ENCODE data around the gene SNAPC2.

SNAPC2 gene

DNA sequence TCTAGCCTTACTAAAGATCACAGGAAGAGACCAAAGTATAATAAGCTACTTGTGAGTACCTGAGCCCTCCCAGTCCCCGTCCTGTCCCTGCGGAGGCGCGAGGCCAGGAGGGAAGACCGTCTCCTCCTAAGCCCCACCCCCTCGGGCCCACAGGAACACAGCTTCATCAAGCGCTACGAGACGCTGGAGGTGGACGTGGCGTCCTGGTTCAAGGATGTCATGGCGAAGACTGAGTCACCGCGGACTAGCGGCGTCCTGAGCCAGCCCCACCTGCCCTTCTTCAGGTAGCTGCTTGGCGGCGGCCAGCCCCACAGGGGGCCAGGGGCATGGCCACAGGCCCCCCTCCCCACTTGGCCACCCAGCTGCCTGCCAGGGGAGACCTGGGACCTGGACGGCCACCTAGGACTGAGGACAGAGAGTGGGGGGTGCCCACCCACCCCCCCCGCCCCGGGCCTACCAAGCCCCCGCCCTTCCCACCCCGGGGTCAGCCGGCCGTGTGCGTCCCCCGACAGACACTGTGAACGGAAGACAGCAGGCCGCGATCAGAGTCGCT is 7.9 kb upstream of the SNAPC2 start:
- H3K36me3 ChIP-seq (ENCODE audit: insufficient read depth): no peaks in the 10 kb centered on the region
- H2AFZ ChIP-seq (ENCODE audit: low read depth): no peak overlapping the region

GRCh38 chr19:7912697-7913564 is 7.2 kb upstream of the SNAPC2 start:
- TF ChIP-seq, protein P1, sequence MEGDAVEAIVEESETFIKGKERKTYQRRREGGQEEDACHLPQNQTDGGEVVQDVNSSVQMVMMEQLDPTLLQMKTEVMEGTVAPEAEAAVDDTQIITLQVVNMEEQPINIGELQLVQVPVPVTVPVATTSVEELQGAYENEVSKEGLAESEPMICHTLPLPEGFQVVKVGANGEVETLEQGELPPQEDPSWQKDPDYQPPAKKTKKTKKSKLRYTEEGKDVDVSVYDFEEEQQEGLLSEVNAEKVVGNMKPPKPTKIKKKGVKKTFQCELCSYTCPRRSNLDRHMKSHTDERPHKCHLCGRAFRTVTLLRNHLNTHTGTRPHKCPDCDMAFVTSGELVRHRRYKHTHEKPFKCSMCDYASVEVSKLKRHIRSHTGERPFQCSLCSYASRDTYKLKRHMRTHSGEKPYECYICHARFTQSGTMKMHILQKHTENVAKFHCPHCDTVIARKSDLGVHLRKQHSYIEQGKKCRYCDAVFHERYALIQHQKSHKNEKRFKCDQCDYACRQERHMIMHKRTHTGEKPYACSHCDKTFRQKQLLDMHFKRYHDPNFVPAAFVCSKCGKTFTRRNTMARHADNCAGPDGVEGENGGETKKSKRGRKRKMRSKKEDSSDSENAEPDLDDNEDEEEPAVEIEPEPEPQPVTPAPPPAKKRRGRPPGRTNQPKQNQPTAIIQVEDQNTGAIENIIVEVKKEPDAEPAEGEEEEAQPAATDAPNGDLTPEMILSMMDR (conservative IDR thresholded peaks at IDR 0.05; ENCODE audit: low read depth, low read length): no peak
- no peaks in the 10 kb centered on the region for H3K4me1 ChIP-seq (ENCODE audit: low read depth, poor library complexity, severe bottlenecking)
- no peak overlapping the region for H2AFZ ChIP-seq (ENCODE audit: low read depth)
- no peaks in the 10 kb centered on the region for H3K79me2 ChIP-seq (ENCODE audit: insufficient read depth, low read depth)
- H3K27me3 ChIP-seq (ENCODE audit: insufficient read depth, low read depth): peaks cover 19% of the 10 kb centered on the region
- no peak overlapping the region for H3K4me2 ChIP-seq
- no peaks in the 10 kb centered on the region for H4K20me1 ChIP-seq (ENCODE audit: insufficient read depth)
- no peak overlapping the region for H3K27ac ChIP-seq
- H3K36me3 ChIP-seq (ENCODE audit: insufficient read depth): no peaks in the 10 kb centered on the region
- H3K4me3 ChIP-seq (IDR thresholded peaks at IDR 0.05; ENCODE audit: insufficient read depth, low read depth, low read length): no peak overlapping the region
- H3K9ac ChIP-seq: no peak overlapping the region

More for the DNA sequence above, 7.9 kb upstream of the SNAPC2 start:
- Histone ChIP-seq H3K4me1 (ENCODE audit: low read depth, poor library complexity, severe bottlenecking) (no peaks in the 10 kb centered on the region), H3K4me3 (IDR thresholded peaks at IDR 0.05; ENCODE audit: insufficient read depth, low read depth, low read length) (no peak overlapping the region), H3K4me2 (no peak overlapping the region), H3K9ac (no peak overlapping the region), H4K20me1 (ENCODE audit: insufficient read depth) (no peaks in the 10 kb centered on the region), H3K27ac (no peak overlapping the region), H3K27me3 (ENCODE audit: insufficient read depth, low read depth) (peaks cover 14% of the 10 kb centered on the region), H3K79me2 (ENCODE audit: insufficient read depth, low read depth) (no peaks in the 10 kb centered on the region; the same call in 1 of the 2 replicates)
- TF ChIP-seq, protein P1 (conservative IDR thresholded peaks at IDR 0.05; ENCODE audit: low read depth, low read length): no peak

- no peak overlapping the region for H3K27ac ChIP-seq
- H4K20me1 ChIP-seq (ENCODE audit: insufficient read depth): no peaks in the 10 kb centered on the region
- peaks cover 27% of the 10 kb centered on the region for H3K27me3 ChIP-seq (ENCODE audit: insufficient read depth, low read depth)
- H2AFZ ChIP-seq (ENCODE audit: low read depth): no peak overlapping the region
- H3K9ac ChIP-seq: no peak overlapping the region
- TF ChIP-seq, protein P1 (conservative IDR thresholded peaks at IDR 0.05; ENCODE audit: low read depth, low read length): no peak
- H3K4me1 ChIP-seq (ENCODE audit: low read depth, poor library complexity, severe bottlenecking): no peaks in the 10 kb centered on the region
- no peak overlapping the region for H3K4me3 ChIP-seq (IDR thresholded peaks at IDR 0.05; ENCODE audit: insufficient read depth, low read depth, low read length)
- no peak overlapping the region for H3K4me2 ChIP-seq
- no peaks in the 10 kb centered on the region for H3K79me2 ChIP-seq (ENCODE audit: insufficient read depth, low read depth)
- H3K36me3 ChIP-seq (ENCODE audit: insufficient read depth): no peaks in the 10 kb centered on the region
Measured at GRCh38 chr19:7913652-7914051, 6.5 kb upstream of the SNAPC2 start.

DNA sequence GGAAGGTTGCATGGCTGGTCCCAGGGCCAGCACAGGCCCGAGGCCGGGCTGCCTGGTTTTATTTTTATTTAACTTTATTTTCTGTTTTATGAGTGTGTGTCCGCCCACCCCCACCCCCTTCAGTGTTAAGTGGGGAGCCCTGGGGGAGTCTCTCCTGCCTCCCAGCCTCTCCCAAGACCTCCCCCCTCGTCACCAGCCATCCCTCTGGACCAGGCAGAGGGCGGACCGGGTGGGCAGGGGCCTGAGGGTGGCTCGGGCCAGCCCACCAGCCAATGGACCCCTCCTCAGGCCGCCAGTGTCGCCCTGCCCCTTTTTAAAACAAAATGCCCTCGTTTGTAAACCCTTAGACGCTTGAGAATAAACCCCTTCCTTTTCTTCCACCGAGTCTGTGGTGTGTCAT is 6.0 kb upstream of the SNAPC2 start:
- no peak overlapping the region for H3K27ac ChIP-seq

More for the DNA sequence above, 6.0 kb upstream of the SNAPC2 start:
- H3K4me3 ChIP-seq (IDR thresholded peaks at IDR 0.05; ENCODE audit: insufficient read depth, low read depth, low read length): no peak overlapping the region
- H3K36me3 ChIP-seq (ENCODE audit: insufficient read depth): no peaks in the 10 kb centered on the region
- no peaks in the 10 kb centered on the region for H4K20me1 ChIP-seq (ENCODE audit: insufficient read depth)
- TF ChIP-seq, protein P1 (conservative IDR thresholded peaks at IDR 0.05; ENCODE audit: low read depth, low read length): no peak
- H3K79me2 ChIP-seq (ENCODE audit: insufficient read depth, low read depth): no peaks in the 10 kb centered on the region
- H3K9ac ChIP-seq: no peak overlapping the region
- H3K27me3 ChIP-seq (ENCODE audit: insufficient read depth, low read depth): peaks cover 27% of the 10 kb centered on the region
- peaks cover 3% of the 10 kb centered on the region for H3K4me1 ChIP-seq (ENCODE audit: low read depth, poor library complexity, severe bottlenecking)
- H3K4me2 ChIP-seq: no peak overlapping the region
- H2AFZ ChIP-seq (ENCODE audit: low read depth): no peak overlapping the region
